ENCODE data around the gene PHLDB2. TPM values are rescaled to one million over a fixed set of nuclear protein-coding genes. Genes with fewer than 3 reads are reported as not detected.

PHLDB2 gene
- total RNA-seq, 1 donor from 2014 or later, result 170 TPM

DNA sequence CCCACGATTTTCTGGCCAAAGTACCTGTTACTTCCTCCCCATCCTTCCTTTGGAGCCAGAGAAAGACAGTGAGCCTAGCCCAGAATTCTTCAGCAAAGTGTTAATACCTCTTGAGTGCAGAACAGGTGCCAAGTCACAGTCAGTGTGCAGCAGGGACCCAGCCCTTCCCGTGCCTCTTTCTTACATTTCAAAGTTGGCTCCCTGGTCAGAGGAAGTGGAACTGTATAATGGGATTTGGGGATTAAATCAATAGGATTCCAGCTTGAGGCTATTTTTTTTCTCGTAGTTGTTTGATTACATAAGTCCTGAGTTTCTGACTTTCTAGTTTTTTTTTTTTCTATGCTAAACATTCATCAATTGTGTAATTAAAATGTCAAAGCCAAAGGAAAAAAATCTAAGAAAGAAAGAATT lies 67.2 kb downstream of the PHLDB2 start:
- Mint-ChIP-seq H3K27me3 (ENCODE audit: low read depth, unreplicated experiment) (no peaks in the 10 kb centered on the region), H3K27ac (ENCODE audit: unreplicated experiment) (no peak overlapping the region), H3K9me3 (ENCODE audit: unreplicated experiment) (no peaks in the 10 kb centered on the region), H3K36me3 (ENCODE audit: low read depth, unreplicated experiment) (peaks cover 37% of the 10 kb centered on the region), H3K4me3 (ENCODE audit: unreplicated experiment) (no peak overlapping the region), H3K4me1 (ENCODE audit: low read depth, unreplicated experiment) (peaks cover 17% of the 10 kb centered on the region)
- Histone ChIP-seq H3K4me1 (ENCODE audit: insufficient read depth, low read length) (peaks cover 7% of the 10 kb centered on the region), H3K27me3 (ENCODE audit: insufficient read depth, low read length) (no peaks in the 10 kb centered on the region), H3K4me3 (ENCODE audit: insufficient read depth, low read depth, low read length) (no peak overlapping the region), H3K9me3 (ENCODE audit: insufficient read depth, low read depth, low read length) (no peaks in the 10 kb centered on the region), H3K4me2 (ENCODE audit: low read length) (no peak overlapping the region), H3K9ac (ENCODE audit: low read length) (no peak overlapping the region), H3K27ac (ENCODE audit: low read depth, low read length) (no peak overlapping the region), H2AFZ (ENCODE audit: low read depth, low read length) (no peak overlapping the region), H4K20me1 (ENCODE audit: insufficient read depth, low read length) (peaks cover 3% of the 10 kb centered on the region), H3K79me2 (ENCODE audit: insufficient read depth, low read length) (peaks cover 37% of the 10 kb centered on the region), H3K36me3 (ENCODE audit: insufficient read depth, low read length) (peaks cover 31% of the 10 kb centered on the region)
- TF ChIP-seq, protein P1, sequence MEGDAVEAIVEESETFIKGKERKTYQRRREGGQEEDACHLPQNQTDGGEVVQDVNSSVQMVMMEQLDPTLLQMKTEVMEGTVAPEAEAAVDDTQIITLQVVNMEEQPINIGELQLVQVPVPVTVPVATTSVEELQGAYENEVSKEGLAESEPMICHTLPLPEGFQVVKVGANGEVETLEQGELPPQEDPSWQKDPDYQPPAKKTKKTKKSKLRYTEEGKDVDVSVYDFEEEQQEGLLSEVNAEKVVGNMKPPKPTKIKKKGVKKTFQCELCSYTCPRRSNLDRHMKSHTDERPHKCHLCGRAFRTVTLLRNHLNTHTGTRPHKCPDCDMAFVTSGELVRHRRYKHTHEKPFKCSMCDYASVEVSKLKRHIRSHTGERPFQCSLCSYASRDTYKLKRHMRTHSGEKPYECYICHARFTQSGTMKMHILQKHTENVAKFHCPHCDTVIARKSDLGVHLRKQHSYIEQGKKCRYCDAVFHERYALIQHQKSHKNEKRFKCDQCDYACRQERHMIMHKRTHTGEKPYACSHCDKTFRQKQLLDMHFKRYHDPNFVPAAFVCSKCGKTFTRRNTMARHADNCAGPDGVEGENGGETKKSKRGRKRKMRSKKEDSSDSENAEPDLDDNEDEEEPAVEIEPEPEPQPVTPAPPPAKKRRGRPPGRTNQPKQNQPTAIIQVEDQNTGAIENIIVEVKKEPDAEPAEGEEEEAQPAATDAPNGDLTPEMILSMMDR (IDR thresholded peaks at IDR 0.05; ENCODE audit: insufficient read depth, low read depth, low read length), result no peak
- DNase-seq (ENCODE audit: low read depth), result no peak
- no peak for FAIRE-seq

DNA sequence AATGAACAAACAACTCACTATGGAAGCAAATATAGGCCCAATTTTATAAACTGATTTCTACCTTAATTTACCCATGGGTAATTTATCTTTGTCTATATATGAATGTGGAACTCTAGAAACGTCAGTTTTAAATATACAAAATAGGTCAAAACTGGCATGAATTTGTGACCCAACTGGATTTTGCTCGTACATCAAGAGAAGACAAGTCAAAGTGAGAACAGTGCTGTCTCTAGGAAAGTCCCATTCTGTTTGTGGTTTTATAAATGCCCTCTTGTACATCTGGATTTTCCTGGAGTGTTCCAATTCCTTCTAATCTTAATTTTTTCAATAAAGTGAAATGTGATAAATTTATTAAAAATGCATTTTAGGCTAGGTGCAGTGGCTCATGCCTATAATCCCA lies 69.5 kb downstream of the PHLDB2 start:
- FAIRE-seq, result no peak
- Histone ChIP-seq H3K36me3 (ENCODE audit: insufficient read depth, low read length) (peaks cover 44% of the 10 kb centered on the region), H4K20me1 (ENCODE audit: insufficient read depth, low read length) (peaks cover 3% of the 10 kb centered on the region)

DNA sequence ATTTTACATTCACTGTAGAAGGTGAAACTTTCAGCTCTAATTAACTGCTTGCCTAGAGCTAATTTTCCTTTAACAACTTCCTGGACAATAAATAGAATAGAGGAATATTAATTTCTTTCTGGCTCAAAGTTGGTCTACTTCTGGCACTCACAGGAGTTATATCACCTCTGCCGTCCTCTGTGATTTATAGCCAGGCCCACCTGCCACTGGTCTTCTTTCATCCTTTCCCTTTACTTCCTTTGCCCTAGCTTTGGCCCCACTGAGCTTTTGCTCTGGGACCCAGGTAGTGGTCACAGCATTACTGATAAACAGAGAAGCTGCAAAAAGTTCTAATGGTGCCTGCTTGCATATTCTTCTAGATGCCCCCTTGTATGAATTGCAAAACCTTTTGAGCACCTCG lies 70.4 kb downstream of the PHLDB2 start:
- FAIRE-seq, result no peak
- H3K27ac ChIP-seq (ENCODE audit: low read depth, low read length), result no peak overlapping the region
- peaks cover 41% of the 10 kb centered on the region for H3K79me2 ChIP-seq (ENCODE audit: insufficient read depth, low read length)
- H3K4me2 ChIP-seq (ENCODE audit: low read length), result no peak overlapping the region
- no peaks in the 10 kb centered on the region for H3K9me3 Mint-ChIP-seq (ENCODE audit: unreplicated experiment)
- H3K4me1 ChIP-seq (ENCODE audit: insufficient read depth, low read length), result peaks cover 3% of the 10 kb centered on the region
- H4K20me1 ChIP-seq (ENCODE audit: insufficient read depth, low read length), result peaks cover 3% of the 10 kb centered on the region
- peaks cover 45% of the 10 kb centered on the region for H3K36me3 ChIP-seq (ENCODE audit: insufficient read depth, low read length)
- no peak overlapping the region for H3K27ac Mint-ChIP-seq (ENCODE audit: unreplicated experiment)
- no peaks in the 10 kb centered on the region for H3K27me3 Mint-ChIP-seq (ENCODE audit: low read depth, unreplicated experiment)
- no peak overlapping the region for H2AFZ ChIP-seq (ENCODE audit: low read depth, low read length)
- TF ChIP-seq EZH2 (IDR thresholded peaks at IDR 0.05; ENCODE audit: insufficient read depth, low read length), result no peak
- TF ChIP-seq, protein P1 (IDR thresholded peaks at IDR 0.05; ENCODE audit: insufficient read depth, low read depth, low read length), result no peak
- no peaks in the 10 kb centered on the region for H3K9me3 ChIP-seq (ENCODE audit: insufficient read depth, low read depth, low read length)
- no peak for DNase-seq (ENCODE audit: low read depth)
- H3K36me3 Mint-ChIP-seq (ENCODE audit: low read depth, unreplicated experiment), result peaks cover 39% of the 10 kb centered on the region
- H3K4me3 Mint-ChIP-seq (ENCODE audit: unreplicated experiment), result no peak overlapping the region
- H3K9ac ChIP-seq (ENCODE audit: low read length), result no peak overlapping the region
- H3K4me1 Mint-ChIP-seq (ENCODE audit: low read depth, unreplicated experiment), result peaks cover 10% of the 10 kb centered on the region
- H3K27me3 ChIP-seq (ENCODE audit: insufficient read depth, low read length), result no peaks in the 10 kb centered on the region
- no peak overlapping the region for H3K4me3 ChIP-seq (ENCODE audit: insufficient read depth, low read depth, low read length)

More for the DNA sequence above, 69.5 kb downstream of the PHLDB2 start:
- no peak overlapping the region for H3K4me3 ChIP-seq (ENCODE audit: insufficient read depth, low read depth, low read length)
- Mint-ChIP-seq H3K27ac (ENCODE audit: unreplicated experiment) (no peak overlapping the region), H3K9me3 (ENCODE audit: unreplicated experiment) (no peaks in the 10 kb centered on the region), H3K27me3 (ENCODE audit: low read depth, unreplicated experiment) (no peaks in the 10 kb centered on the region), H3K4me1 (ENCODE audit: low read depth, unreplicated experiment) (peaks cover 11% of the 10 kb centered on the region), H3K4me3 (ENCODE audit: unreplicated experiment) (no peak overlapping the region), H3K36me3 (ENCODE audit: low read depth, unreplicated experiment) (peaks cover 40% of the 10 kb centered on the region)
- H3K9ac ChIP-seq (ENCODE audit: low read length), result no peak overlapping the region
- H3K79me2 ChIP-seq (ENCODE audit: insufficient read depth, low read length), result peaks cover 44% of the 10 kb centered on the region
- no peak overlapping the region for H3K4me2 ChIP-seq (ENCODE audit: low read length)
- no peaks in the 10 kb centered on the region for H3K27me3 ChIP-seq (ENCODE audit: insufficient read depth, low read length)
- no peak for DNase-seq (ENCODE audit: low read depth)
- no peak overlapping the region for H3K27ac ChIP-seq (ENCODE audit: low read depth, low read length)
- TF ChIP-seq, protein P1 (IDR thresholded peaks at IDR 0.05; ENCODE audit: insufficient read depth, low read depth, low read length), result no peak
- no peak for TF ChIP-seq EZH2 (IDR thresholded peaks at IDR 0.05; ENCODE audit: insufficient read depth, low read length)
- no peak overlapping the region for H2AFZ ChIP-seq (ENCODE audit: low read depth, low read length)
- no peaks in the 10 kb centered on the region for H3K9me3 ChIP-seq (ENCODE audit: insufficient read depth, low read depth, low read length)
- H3K4me1 ChIP-seq (ENCODE audit: insufficient read depth, low read length), result no peaks in the 10 kb centered on the region
